Measurements from ENCODE around the gene TCF7L2.

TCF7L2 gene

GRCh38 chr10:113020475-113020753 lies 70.4 kb downstream of the TCF7L2 start:
- Histone ChIP-seq H4K20me1 (ENCODE audit: insufficient read depth, low read length) (no peaks in the 10 kb centered on the region), H2AFZ (ENCODE audit: low read depth, low read length) (no peak overlapping the region), H3K9me3 (ENCODE audit: insufficient read depth, low read length) (no peaks in the 10 kb centered on the region), H3K36me3 (replicated peaks; ENCODE audit: low read depth, low read length) (no peaks in the 10 kb centered on the region), H3K4me3 (ENCODE audit: low read length) (no peak overlapping the region), H3K27ac (ENCODE audit: low read length) (no peak overlapping the region), H3K9ac (ENCODE audit: low read length) (no peak overlapping the region), H3K4me1 (ENCODE audit: low read length) (no peaks in the 10 kb centered on the region), H3K27me3 (ENCODE audit: low read depth, low read length) (peaks cover 7% of the 10 kb centered on the region), H3K4me2 (ENCODE audit: low read length) (no peak overlapping the region), H3K79me2 (ENCODE audit: low read length) (no peaks in the 10 kb centered on the region)
- TF ChIP-seq, protein P1, sequence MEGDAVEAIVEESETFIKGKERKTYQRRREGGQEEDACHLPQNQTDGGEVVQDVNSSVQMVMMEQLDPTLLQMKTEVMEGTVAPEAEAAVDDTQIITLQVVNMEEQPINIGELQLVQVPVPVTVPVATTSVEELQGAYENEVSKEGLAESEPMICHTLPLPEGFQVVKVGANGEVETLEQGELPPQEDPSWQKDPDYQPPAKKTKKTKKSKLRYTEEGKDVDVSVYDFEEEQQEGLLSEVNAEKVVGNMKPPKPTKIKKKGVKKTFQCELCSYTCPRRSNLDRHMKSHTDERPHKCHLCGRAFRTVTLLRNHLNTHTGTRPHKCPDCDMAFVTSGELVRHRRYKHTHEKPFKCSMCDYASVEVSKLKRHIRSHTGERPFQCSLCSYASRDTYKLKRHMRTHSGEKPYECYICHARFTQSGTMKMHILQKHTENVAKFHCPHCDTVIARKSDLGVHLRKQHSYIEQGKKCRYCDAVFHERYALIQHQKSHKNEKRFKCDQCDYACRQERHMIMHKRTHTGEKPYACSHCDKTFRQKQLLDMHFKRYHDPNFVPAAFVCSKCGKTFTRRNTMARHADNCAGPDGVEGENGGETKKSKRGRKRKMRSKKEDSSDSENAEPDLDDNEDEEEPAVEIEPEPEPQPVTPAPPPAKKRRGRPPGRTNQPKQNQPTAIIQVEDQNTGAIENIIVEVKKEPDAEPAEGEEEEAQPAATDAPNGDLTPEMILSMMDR (IDR thresholded peaks at IDR 0.05; ENCODE audit: low read depth, low read length) = no peak
- no peak for TF ChIP-seq EZH2phosphoT487 (IDR thresholded peaks at IDR 0.05; ENCODE audit: low read depth)

- no peak overlapping the region for H3K9ac ChIP-seq (ENCODE audit: low read length)
- peaks cover 7% of the 10 kb centered on the region for H3K27me3 ChIP-seq (ENCODE audit: low read depth, low read length)
- no peaks in the 10 kb centered on the region for H4K20me1 ChIP-seq (ENCODE audit: insufficient read depth, low read length)
- no peak overlapping the region for H2AFZ ChIP-seq (ENCODE audit: low read depth, low read length)
- no peak for TF ChIP-seq EZH2phosphoT487 (IDR thresholded peaks at IDR 0.05; ENCODE audit: low read depth)
- TF ChIP-seq, protein P1 (IDR thresholded peaks at IDR 0.05; ENCODE audit: low read depth, low read length) = no peak
- no peaks in the 10 kb centered on the region for H3K36me3 ChIP-seq (replicated peaks; ENCODE audit: low read depth, low read length)
- H3K9me3 ChIP-seq (ENCODE audit: insufficient read depth, low read length) = no peaks in the 10 kb centered on the region
- no peak overlapping the region for H3K27ac ChIP-seq (ENCODE audit: low read length)
- H3K4me1 ChIP-seq (ENCODE audit: low read length) = no peaks in the 10 kb centered on the region
- no peak overlapping the region for H3K4me2 ChIP-seq (ENCODE audit: low read length)
- H3K79me2 ChIP-seq (ENCODE audit: low read length) = no peaks in the 10 kb centered on the region
- no peak overlapping the region for H3K4me3 ChIP-seq (ENCODE audit: low read length)
These were observed 70.8 kb downstream of the TCF7L2 start for GRCh38 chr10:113020838-113021237.

- no peak overlapping the region for H2AFZ ChIP-seq (ENCODE audit: low read depth, low read length)
- H3K27me3 ChIP-seq (ENCODE audit: low read depth, low read length) = peaks cover 7% of the 10 kb centered on the region
- H3K9ac ChIP-seq (ENCODE audit: low read length) = no peak overlapping the region
- no peak for TF ChIP-seq EZH2phosphoT487 (IDR thresholded peaks at IDR 0.05; ENCODE audit: low read depth)
- TF ChIP-seq, protein P1 (IDR thresholded peaks at IDR 0.05; ENCODE audit: low read depth, low read length) = no peak
- H3K4me1 ChIP-seq (ENCODE audit: low read length) = no peaks in the 10 kb centered on the region
- H3K27ac ChIP-seq (ENCODE audit: low read length) = no peak overlapping the region
- H4K20me1 ChIP-seq (ENCODE audit: insufficient read depth, low read length) = no peaks in the 10 kb centered on the region
- no peaks in the 10 kb centered on the region for H3K36me3 ChIP-seq (replicated peaks; ENCODE audit: low read depth, low read length)
- no peak overlapping the region for H3K4me3 ChIP-seq (ENCODE audit: low read length)
- no peaks in the 10 kb centered on the region for H3K9me3 ChIP-seq (ENCODE audit: insufficient read depth, low read length)
- H3K4me2 ChIP-seq (ENCODE audit: low read length) = no peak overlapping the region
- no peaks in the 10 kb centered on the region for H3K79me2 ChIP-seq (ENCODE audit: low read length)
These were observed 71.4 kb downstream of the TCF7L2 start for GRCh38 chr10:113021268-113022040.

DNA sequence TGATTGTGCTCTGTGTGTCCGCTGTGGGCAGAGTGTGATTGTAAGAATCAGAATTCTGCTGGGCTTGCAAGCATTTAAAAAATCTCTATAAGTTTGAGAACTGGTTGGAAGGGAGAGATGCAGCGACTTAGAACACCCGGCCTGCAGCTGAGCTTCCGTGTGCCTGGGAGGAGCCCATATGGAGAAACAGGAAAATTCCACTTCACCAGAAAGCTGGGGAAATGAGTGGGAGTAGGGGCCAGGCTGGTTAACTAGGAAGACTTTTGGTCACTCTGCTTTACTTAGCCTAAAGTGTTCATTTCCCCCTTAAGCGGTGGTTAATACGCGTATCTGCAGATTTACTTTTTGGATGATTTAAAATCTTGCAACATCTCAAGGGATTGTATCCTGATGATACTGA lies 72.2 kb downstream of the TCF7L2 start:
- Histone ChIP-seq H3K4me1 (ENCODE audit: low read length) (no peaks in the 10 kb centered on the region), H3K27ac (ENCODE audit: low read length) (no peak overlapping the region), H4K20me1 (ENCODE audit: insufficient read depth, low read length) (no peaks in the 10 kb centered on the region)

More for the DNA sequence above, 72.2 kb downstream of the TCF7L2 start:
- H3K9ac ChIP-seq (ENCODE audit: low read length) = no peak overlapping the region
- no peak for TF ChIP-seq EZH2phosphoT487 (IDR thresholded peaks at IDR 0.05; ENCODE audit: low read depth)
- TF ChIP-seq, protein P1 (IDR thresholded peaks at IDR 0.05; ENCODE audit: low read depth, low read length) = no peak
- H3K36me3 ChIP-seq (replicated peaks; ENCODE audit: low read depth, low read length) = no peaks in the 10 kb centered on the region
- no peaks in the 10 kb centered on the region for H3K79me2 ChIP-seq (ENCODE audit: low read length)
- H3K9me3 ChIP-seq (ENCODE audit: insufficient read depth, low read length) = no peaks in the 10 kb centered on the region
- peaks cover 7% of the 10 kb centered on the region for H3K27me3 ChIP-seq (ENCODE audit: low read depth, low read length)
- no peak overlapping the region for H3K4me2 ChIP-seq (ENCODE audit: low read length)
- H3K4me3 ChIP-seq (ENCODE audit: low read length) = no peak overlapping the region
- H2AFZ ChIP-seq (ENCODE audit: low read depth, low read length) = no peak overlapping the region

All from OCI-LY3 (cell line).